ENCODE results near the gene ADAMTS6. TPM values are rescaled to one million over a fixed set of nuclear protein-coding genes. Genes with fewer than 3 reads are reported as not detected.

ADAMTS6 gene
- total RNA-seq, 1 experiment from 2014 or later = 1.2 TPM

GRCh38 chr5:65244031-65244430 is 237.7 kb downstream of the ADAMTS6 start:
- H3K27ac Mint-ChIP-seq (ENCODE audit: unreplicated experiment) = no peak overlapping the region
- H3K4me3 Mint-ChIP-seq (ENCODE audit: low read depth, unreplicated experiment) = no peak overlapping the region
- CTCF ChIA-PET = interaction anchor here (0.7 to 0.8 kb wide), 2 partner anchors 11 to 247 kb away, joined by 4 to 6 read pairs; no protein-coding TSS in a partner anchor
- no peaks in the 10 kb centered on the region for H3K36me3 Mint-ChIP-seq (ENCODE audit: insufficient read depth, unreplicated experiment)
- TF ChIP-seq CTCF (IDR thresholded peaks at IDR 0.05; ENCODE audit: unreplicated experiment) = no peak
- H3K9me3 Mint-ChIP-seq (ENCODE audit: low read depth, unreplicated experiment) = no peaks in the 10 kb centered on the region
- no peaks in the 10 kb centered on the region for H3K4me1 Mint-ChIP-seq (ENCODE audit: low read depth, unreplicated experiment)
- no peaks in the 10 kb centered on the region for H3K27me3 Mint-ChIP-seq (ENCODE audit: unreplicated experiment)
- no peak for DNase-seq
- intact Hi-C loops (cut with micrococcal nuclease; ENCODE audit: unreplicated experiment) = no loop called here
- BruUV-seq (replicated peaks) = no TSS peak

- Mint-ChIP-seq H3K27me3 (ENCODE audit: unreplicated experiment) (no peaks in the 10 kb centered on the region), H3K27ac (ENCODE audit: unreplicated experiment) (no peak overlapping the region), H3K4me3 (ENCODE audit: low read depth, unreplicated experiment) (no peak overlapping the region), H3K36me3 (ENCODE audit: insufficient read depth, unreplicated experiment) (no peaks in the 10 kb centered on the region), H3K4me1 (ENCODE audit: low read depth, unreplicated experiment) (no peaks in the 10 kb centered on the region), H3K9me3 (ENCODE audit: low read depth, unreplicated experiment) (no peaks in the 10 kb centered on the region)
- CTCF ChIA-PET = interaction anchor here (0.7 to 0.8 kb wide), 4 partner anchors 11 to 631 kb away, joined by 4 to 11 read pairs (median 6); no protein-coding TSS in a partner anchor
- intact Hi-C loops (cut with micrococcal nuclease; ENCODE audit: unreplicated experiment) = no loop called here
- TF ChIP-seq CTCF (IDR thresholded peaks at IDR 0.05; ENCODE audit: unreplicated experiment) = no peak
- no peak for DNase-seq
- no TSS peak for BruUV-seq (replicated peaks)
Measured at GRCh38 chr5:65243161-65243560, 238.6 kb downstream of the ADAMTS6 start.

- TF ChIP-seq CTCF (IDR thresholded peaks at IDR 0.05; ENCODE audit: unreplicated experiment) = no peak
- CTCF ChIA-PET = no interaction called here
- Mint-ChIP-seq H3K9me3 (ENCODE audit: low read depth, unreplicated experiment) (peaks cover 10% of the 10 kb centered on the region), H3K27me3 (ENCODE audit: unreplicated experiment) (no peaks in the 10 kb centered on the region), H3K4me1 (ENCODE audit: low read depth, unreplicated experiment) (no peaks in the 10 kb centered on the region), H3K27ac (ENCODE audit: unreplicated experiment) (no peak overlapping the region), H3K4me3 (ENCODE audit: low read depth, unreplicated experiment) (no peak overlapping the region), H3K36me3 (ENCODE audit: insufficient read depth, unreplicated experiment) (no peaks in the 10 kb centered on the region)
- BruUV-seq (replicated peaks) = no TSS peak
- intact Hi-C loops (cut with micrococcal nuclease; ENCODE audit: unreplicated experiment) = no loop called here
- no peak for DNase-seq
Measured at GRCh38 chr5:65229841-65230240, 251.9 kb downstream of the ADAMTS6 start.

- no peaks in the 10 kb centered on the region for H3K27me3 Mint-ChIP-seq (ENCODE audit: unreplicated experiment)
- BruUV-seq (replicated peaks) = no TSS peak
- no peak overlapping the region for H3K27ac Mint-ChIP-seq (ENCODE audit: unreplicated experiment)
- no peaks in the 10 kb centered on the region for H3K36me3 Mint-ChIP-seq (ENCODE audit: insufficient read depth, unreplicated experiment)
- CTCF ChIA-PET = interaction anchor here (0.6 kb wide), 1 partner anchor 58 kb away, joined by 5 read pairs; no protein-coding TSS in a partner anchor
- no peaks in the 10 kb centered on the region for H3K4me1 Mint-ChIP-seq (ENCODE audit: low read depth, unreplicated experiment)
- intact Hi-C loops (cut with micrococcal nuclease; ENCODE audit: unreplicated experiment) = loop anchor here (2.0 kb wide), 1 partner anchor 115 kb away; no protein-coding TSS in a partner anchor
- H3K9me3 Mint-ChIP-seq (ENCODE audit: low read depth, unreplicated experiment) = no peaks in the 10 kb centered on the region
- DNase-seq = peak; percentile 50
- H3K4me3 Mint-ChIP-seq (ENCODE audit: low read depth, unreplicated experiment) = no peak overlapping the region
- TF ChIP-seq CTCF (IDR thresholded peaks at IDR 0.05; ENCODE audit: unreplicated experiment) = peak; percentile 70
Measured at GRCh38 chr5:65213921-65214525, 267.7 kb downstream of the ADAMTS6 start.

All from Calu3 (cell line).